GM19025 (cell line): ENCODE data around the gene SCYGR3.

Experiments used
- ATAC-seq: cut with Tn5 transposase; IDR thresholded peaks from one replicate; pipeline ENCODE4 v1.9.1; 2021; ENCODE audit warnings: mild to moderate bottlenecking, low read depth, moderate library complexity; ENCODE audit not compliant: unreplicated experiment

Gene SCYGR3

GRCh38 chr2:227568852-227569169 is 45.8 kb downstream of the SCYGR3 start:
- no peak for ATAC-seq

DNA sequence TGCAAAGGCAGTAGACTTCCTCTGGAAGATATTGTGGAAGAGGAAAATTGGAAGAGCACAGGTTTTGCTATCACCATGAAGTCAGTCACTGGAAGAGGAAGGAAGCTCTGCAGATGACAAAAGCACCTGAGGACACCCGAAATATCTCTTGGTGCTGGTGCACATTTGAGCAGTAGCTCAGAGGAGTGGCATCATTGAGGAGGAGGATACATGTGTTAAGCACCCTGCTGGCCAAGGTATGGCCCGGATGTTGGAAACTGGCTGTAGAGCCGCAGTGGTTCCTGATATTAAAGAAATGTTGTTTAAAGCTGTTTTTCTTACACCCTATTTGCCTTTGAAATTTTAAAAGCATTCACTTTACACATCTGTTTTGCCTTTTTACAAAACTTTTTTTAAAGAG is 48.6 kb downstream of the SCYGR3 start:
- ATAC-seq = no peak

DNA sequence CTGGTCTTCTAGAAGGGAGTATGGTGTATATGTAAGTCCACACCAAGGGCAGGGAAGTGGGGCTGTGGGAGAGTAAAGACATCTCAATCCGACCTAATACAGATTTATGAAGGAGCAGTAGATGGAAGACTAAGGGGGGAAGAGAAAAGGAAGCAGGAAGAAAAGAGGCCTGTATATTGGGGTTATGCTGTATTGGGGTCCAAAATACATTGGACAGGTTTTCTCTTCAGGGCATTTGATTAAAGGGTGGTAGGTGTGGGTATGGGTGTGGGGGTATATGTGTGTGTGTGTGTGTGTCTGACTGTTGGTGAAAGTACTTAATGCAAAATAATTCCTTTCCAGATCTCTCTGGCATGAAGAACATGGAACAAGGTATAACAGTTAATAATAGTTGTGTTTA is 49.6 kb downstream of the SCYGR3 start:
- no peak for ATAC-seq
